Measurements from ENCODE around the gene HS3ST2.

- TF ChIP-seq EZH2 (IDR thresholded peaks at IDR 0.05; ENCODE audit: borderline replicate concordance) (no peak), CTCF (IDR thresholded peaks at IDR 0.05; ENCODE audit: poor library complexity) (no peak)
These were observed 60.4 kb downstream of the HS3ST2 start for GRCh38 chr16:22874394-22874793.

All from hepatocyte (in vitro differentiated cells).